Right atrium auricular region (tissue), 2 donors: ENCODE measurements around the gene SPOCK1. TPM values are rescaled to one million over a fixed set of nuclear protein-coding genes. Genes with fewer than 3 reads are reported as not detected.
A peak's percentile ranks its signal among the peaks of the same experiment; 100 is the strongest.

Source experiments
- DNase-seq: peaks from one replicate; pipeline ENCODE4 v3.0.0-alpha.2; 2019; ENCODE audit warnings: low spot score
- H3K27ac ChIP-seq, 2 donors: fragments of 200-600 bp; sonication (generic); 1 replicate in 1 of 2; 2 replicates in 1 of 2; pipeline ENCODE4 v1.5.1; 2016 to 2019
- H3K27me3 ChIP-seq, 2 donors: fragments of 200-600 bp; sonication (generic); one replicate each; pipeline versions ENCODE4 v1.5.1 to v1.6.0; 2017 to 2019
- H3K36me3 ChIP-seq: fragments of 200-600 bp; sonication (generic); one replicate; pipeline ENCODE4 v1.5.1; 2016
- H3K4me1 ChIP-seq, 2 donors: fragments of 200-600 bp; sonication (generic); one replicate each; pipeline versions ENCODE4 v1.5.1 to v1.6.0; 2017 to 2019
- H3K4me3 ChIP-seq, 2 donors: fragments of 200-600 bp; sonication (generic); 1 replicate in 1 of 2; 2 replicates in 1 of 2; pipeline ENCODE4 v1.5.1; 2017 to 2019; ENCODE audit warnings: mild to moderate bottlenecking in 1 of 2, moderate library complexity in 1 of 2
- H3K9me3 ChIP-seq, 2 donors: fragments of 200-600 bp; sonication (generic); one replicate each; pipeline ENCODE4 v1.5.1; 2019
- total RNA-seq, 2 donors: library from RNA; depleted of rRNA; stranded (reverse); fragments of >200 nt; gene quantifications; one replicate each; pipeline ENCODE4 v1.1.0, GENCODE V29; 2016
- TF ChIP-seq, protein P1 (sequence below), 2 donors: fragments of 200-600 bp; sonication (generic); IDR thresholded peaks; one replicate each; pipeline ENCODE4 v1.5.1; 2019; ENCODE audit warnings: antibody characterized with exemption in 2 of 2

The SPOCK1 gene
- total RNA-seq, 2 donors from 2014 or later: 59.8 to 84.5 TPM

DNA sequence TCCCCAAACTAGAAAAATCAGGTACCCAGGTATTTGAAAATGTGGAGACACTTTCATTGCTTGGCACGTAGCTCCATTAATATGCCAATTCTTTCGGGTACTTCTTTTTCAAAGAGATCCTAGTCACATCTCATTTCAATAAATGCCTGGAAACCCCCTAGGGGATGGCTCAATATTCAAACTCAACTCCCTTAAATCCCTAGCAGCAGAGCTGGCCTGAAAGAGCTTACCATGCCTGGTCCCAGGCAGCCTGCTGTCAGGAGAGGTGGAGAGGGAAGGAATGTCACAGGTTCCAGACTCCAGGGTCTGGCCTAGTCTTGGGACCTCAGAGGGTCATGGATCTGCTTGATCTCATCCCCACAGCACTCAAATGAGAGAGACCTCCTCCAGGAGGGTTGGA lies 187.1 kb downstream of the SPOCK1 start:
- Histone ChIP-seq H3K36me3 (no peaks in the 10 kb centered on the region), H3K9me3 (no peaks in the 10 kb centered on the region), H3K4me1 (peaks cover 0 to 48% of the 10 kb centered on the region in 2 donors), H3K27ac (no peak overlapping the region), H3K27me3 (no peaks in the 10 kb centered on the region), H3K4me3 (no peak overlapping the region)
- DNase-seq: peak; percentile 26
- TF ChIP-seq, protein P1, sequence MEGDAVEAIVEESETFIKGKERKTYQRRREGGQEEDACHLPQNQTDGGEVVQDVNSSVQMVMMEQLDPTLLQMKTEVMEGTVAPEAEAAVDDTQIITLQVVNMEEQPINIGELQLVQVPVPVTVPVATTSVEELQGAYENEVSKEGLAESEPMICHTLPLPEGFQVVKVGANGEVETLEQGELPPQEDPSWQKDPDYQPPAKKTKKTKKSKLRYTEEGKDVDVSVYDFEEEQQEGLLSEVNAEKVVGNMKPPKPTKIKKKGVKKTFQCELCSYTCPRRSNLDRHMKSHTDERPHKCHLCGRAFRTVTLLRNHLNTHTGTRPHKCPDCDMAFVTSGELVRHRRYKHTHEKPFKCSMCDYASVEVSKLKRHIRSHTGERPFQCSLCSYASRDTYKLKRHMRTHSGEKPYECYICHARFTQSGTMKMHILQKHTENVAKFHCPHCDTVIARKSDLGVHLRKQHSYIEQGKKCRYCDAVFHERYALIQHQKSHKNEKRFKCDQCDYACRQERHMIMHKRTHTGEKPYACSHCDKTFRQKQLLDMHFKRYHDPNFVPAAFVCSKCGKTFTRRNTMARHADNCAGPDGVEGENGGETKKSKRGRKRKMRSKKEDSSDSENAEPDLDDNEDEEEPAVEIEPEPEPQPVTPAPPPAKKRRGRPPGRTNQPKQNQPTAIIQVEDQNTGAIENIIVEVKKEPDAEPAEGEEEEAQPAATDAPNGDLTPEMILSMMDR (IDR thresholded peaks at IDR 0.05): no peak

- H3K9me3 ChIP-seq: no peaks in the 10 kb centered on the region
- H3K36me3 ChIP-seq: no peaks in the 10 kb centered on the region
- no peaks in the 10 kb centered on the region for H3K27me3 ChIP-seq
- no peak overlapping the region for H3K4me3 ChIP-seq
- H3K4me1 ChIP-seq: peaks cover 0 to 30% of the 10 kb centered on the region in 2 donors
- DNase-seq: no peak
- peak overlapping the region in 1 of 2 donors; percentile 38 for H3K27ac ChIP-seq
- TF ChIP-seq, protein P1 (IDR thresholded peaks at IDR 0.05): no peak
Measured at GRCh38 chr5:137310051-137310730, 188.9 kb downstream of the SPOCK1 start.

- TF ChIP-seq, protein P1 (IDR thresholded peaks at IDR 0.05): no peak
- Histone ChIP-seq H3K9me3 (no peaks in the 10 kb centered on the region), H3K4me3 (no peak overlapping the region), H3K27ac (no peak overlapping the region), H3K4me1 (peaks cover 0 to 30% of the 10 kb centered on the region in 2 donors), H3K27me3 (no peaks in the 10 kb centered on the region), H3K36me3 (no peaks in the 10 kb centered on the region)
- DNase-seq: peak; percentile 48
Measured at GRCh38 chr5:137309290-137309689, 189.8 kb downstream of the SPOCK1 start.

- no peak overlapping the region for H3K4me3 ChIP-seq
- no peaks in the 10 kb centered on the region for H3K36me3 ChIP-seq
- peak; percentile 53 for DNase-seq
- peak overlapping the region; percentile 41 to 56 for H3K27ac ChIP-seq
- peaks cover 0 to 25% of the 10 kb centered on the region in 2 donors for H3K4me1 ChIP-seq
- H3K27me3 ChIP-seq: no peaks in the 10 kb centered on the region
- no peaks in the 10 kb centered on the region for H3K9me3 ChIP-seq
- TF ChIP-seq, protein P1 (IDR thresholded peaks at IDR 0.05): no peak
Measured at GRCh38 chr5:137308311-137308710, 190.8 kb downstream of the SPOCK1 start.

- TF ChIP-seq, protein P1 (IDR thresholded peaks at IDR 0.05): no peak
- no peaks in the 10 kb centered on the region for H3K36me3 ChIP-seq
- no peak overlapping the region for H3K4me3 ChIP-seq
- DNase-seq: no peak
- peaks cover 0 to 25% of the 10 kb centered on the region in 2 donors for H3K4me1 ChIP-seq
- H3K9me3 ChIP-seq: no peaks in the 10 kb centered on the region
- H3K27me3 ChIP-seq: no peaks in the 10 kb centered on the region
- H3K27ac ChIP-seq: no peak overlapping the region
Measured at GRCh38 chr5:137306903-137307302, 192.2 kb downstream of the SPOCK1 start.
